GM12878 (cell line): Measurements from ENCODE around the gene YARS1. TPM values are rescaled to one million over a fixed set of nuclear protein-coding genes. Genes with fewer than 3 reads are reported as not detected.

ENCODE experiments used
- ATAC-seq: fragments of 200-7000 bp; cut with Tn5 transposase; 3 replicates; pipeline ENCODE4 v1.9.1; 2020; ENCODE audit warnings: mild to moderate bottlenecking, moderate library complexity
- BruUV-seq: library from RNA; stranded (reverse); fragments of 400-500 nt; replicated peaks from 2 replicates; lab custom pipeline; 2021; lab: Mats Ljungman, UMichigan
- CTCF ChIA-PET: fragments of 300-600 bp; sonication (Branson Sonifier 250); formaldehyde crosslinking; extraction: SDS; loops from one replicate; lab custom pipeline; 2021; ENCODE audit warnings: inconsistent platforms; lab: Yijun Ruan, JAX
- POLR2A ChIA-PET: fragments of 350-600 bp; formaldehyde crosslinking; extraction: SDS; loops from one replicate; lab custom pipeline; 2021; ENCODE audit warnings: inconsistent platforms; lab: Charles Lee
- RAD21 ChIA-PET: fragments of 300-600 bp; sonication (Branson Sonifier 250); formaldehyde crosslinking; loops from one replicate; lab custom pipeline; 2023; ENCODE audit warnings: antibody characterized with exemption; ENCODE audit not compliant: unreplicated experiment; lab: Charles Lee
- SMC1A ChIA-PET: fragments of 300-600 bp; sonication (Branson Sonifier 250); formaldehyde crosslinking; loops from one replicate; lab custom pipeline; 2023; ENCODE audit not compliant: unreplicated experiment, uncharacterized antibody; lab: Charles Lee
- DNase-seq: peaks from one replicate; pipeline ENCODE4 v3.0.0-alpha.2; 2011; ENCODE audit warnings: low read depth, low spot score
- FAIRE-seq: peaks from 3 replicates; lab custom pipeline; 2011; peaks lifted over from hg19 to GRCh38; lab: Jason Lieb, UNC
- H2AFZ ChIP-seq: 2 replicates; pipeline ENCODE4 v1.6.0; 2011; ENCODE audit warnings: low read depth, low read length, control low read depth; ENCODE audit not compliant: control insufficient read depth
- H3K27ac ChIP-seq: 2 replicates; pipeline ENCODE4 v1.5.1; 2011; ENCODE audit warnings: control low read depth; ENCODE audit not compliant: control insufficient read depth, insufficient read depth
- H3K27me3 ChIP-seq, 2 experiments: replicated peaks in 1 of 2; 2 replicates each; pipeline versions ENCODE4 v1.6.0 to v1.6.1; 2011; ENCODE audit warnings: low read length in 1 of 2; ENCODE audit not compliant: control insufficient read depth in 2 of 2, insufficient read depth in 2 of 2
- H3K36me3 ChIP-seq, 2 experiments: 2 replicates each; pipeline ENCODE4 v1.5.1; 2011; ENCODE audit warnings: low read length in 1 of 2; ENCODE audit not compliant: control insufficient read depth in 2 of 2, insufficient read depth in 2 of 2
- H3K4me1 ChIP-seq: 2 replicates; pipeline ENCODE4 v1.6.1; 2011; ENCODE audit warnings: mild to moderate bottlenecking, low read length, moderate library complexity, mixed read lengths; ENCODE audit not compliant: control insufficient read depth, insufficient read depth
- H3K4me2 ChIP-seq: 2 replicates; pipeline ENCODE4 v1.6.0; 2011; ENCODE audit warnings: control low read depth; ENCODE audit not compliant: control insufficient read depth, insufficient read depth
- H3K4me3 ChIP-seq: fragments of 200-600 bp; sonication (generic); 2 replicates; pipeline ENCODE4 v1.5.1; 2016
- H3K79me2 ChIP-seq: 2 replicates; pipeline ENCODE4 v1.6.0; 2011; ENCODE audit warnings: low read length; ENCODE audit not compliant: control insufficient read depth, insufficient read depth
- H3K9ac ChIP-seq: 2 replicates; pipeline ENCODE4 v1.8.0; 2011; ENCODE audit warnings: low read length, control low read depth, mixed read lengths; ENCODE audit not compliant: control insufficient read depth, insufficient read depth
- H3K9me3 ChIP-seq: replicated peaks from 3 replicates; pipeline ENCODE4 v1.5.1; 2011; ENCODE audit warnings: mild to moderate bottlenecking, low read length; ENCODE audit not compliant: control insufficient read depth, insufficient read depth
- H4K20me1 ChIP-seq: 2 replicates; pipeline ENCODE4 v1.6.0; 2011; ENCODE audit not compliant: control insufficient read depth, insufficient read depth
- CREB1 ChIP-seq: IDR thresholded peaks from 2 replicates; pipeline ENCODE4 v1.6.1; 2012; ENCODE audit warnings: low read depth, mild to moderate bottlenecking, inconsistent platforms
- ELK1 ChIP-seq: IDR thresholded peaks from 2 replicates; pipeline ENCODE4 v1.6.1; 2012; ENCODE audit warnings: low read depth, low read length, improper control_type of control experiment
- FOXK2 ChIP-seq: fragments of 450-650 bp; IDR thresholded peaks from 2 replicates; pipeline ENCODE4 v1.6.1; 2017; ENCODE audit warnings: mild to moderate bottlenecking, moderate library complexity
- MLLT1 ChIP-seq: fragments of 450-650 bp; IDR thresholded peaks from 2 replicates; pipeline ENCODE4 v1.6.1; 2016; ENCODE audit warnings: mild to moderate bottlenecking
- MXI1 ChIP-seq: fragments of 150-350 bp; IDR thresholded peaks from 2 replicates; pipeline ENCODE4 v1.6.1; 2011; ENCODE audit warnings: low read depth, mild to moderate bottlenecking, inconsistent platforms, low read length, improper control_type of control experiment
- NRF1 ChIP-seq: conservative IDR thresholded peaks from 2 replicates; pipeline ENCODE4 v1.6.1; 2011; ENCODE audit warnings: mild to moderate bottlenecking, low read depth, low read length, improper control_type of control experiment
- RELA ChIP-seq: fragments of 450-650 bp; IDR thresholded peaks from 2 replicates; pipeline ENCODE4 v1.8.0; 2014; ENCODE audit warnings: borderline replicate concordance; ENCODE audit not compliant: partially characterized antibody
- SPI1 ChIP-seq: IDR thresholded peaks from 2 replicates; pipeline ENCODE4 v1.6.1; 2011; ENCODE audit warnings: low read depth, mild to moderate bottlenecking, low read length, moderate library complexity, borderline replicate concordance; ENCODE audit not compliant: insufficient read depth
- ZNF217 ChIP-seq: fragments of 450-650 bp; IDR thresholded peaks from 2 replicates; pipeline ENCODE4 v1.6.1; 2017; ENCODE audit warnings: antibody characterized with exemption, mild to moderate bottlenecking
- ZNF274 ChIP-seq: IDR thresholded peaks from one replicate; pipeline ENCODE4 v1.8.0; 2011; ENCODE audit not compliant: insufficient read length, insufficient read depth
- WGBS: methylation state at CpG from one replicate; pipeline ENCODE4 v1.1.6; 2016; ENCODE audit warnings: low lambda C conversion rate; ENCODE audit not compliant: insufficient replicate concordance, insufficient coverage; ENCODE audit errors: missing lambda C conversion rate; 5-methylcytosine and 5-hydroxymethylcytosine counted together
- in situ Hi-C: fragments of 300-500 bp; cut with MboI; formaldehyde crosslinking; loops from 9 replicates; pipeline ENCODE4 v1.14.3; 2018; ENCODE audit warnings: mixed read lengths
- intact Hi-C: fragments of 100-400 bp; cut with micrococcal nuclease; formaldehyde crosslinking; loops from one replicate; pipeline ENCODE4 v1.14.2; 2022; ENCODE audit not compliant: unreplicated experiment
- polyA plus RNA-seq, 11 experiments: library from polyadenylated mRNA; depleted of rRNA in 4 of 11; unstranded in 6 of 11; stranded (reverse) in 5 of 11; fragments of >200 nt; fragmentation: Nextera tagmentation in 4 of 11; fragmentation: Illumina TruSeq in 1 of 11; extraction: Ambion mirVana in 4 of 11; extraction: Trizol in 1 of 11; gene quantifications; 1 replicate in 1 of 11; 2 replicates in 10 of 11; pipeline versions ENCODE4 v1.2.1 to v1.2.3, GENCODE V29; 2011 to 2016; ENCODE audit warnings: inconsistent platforms in 2 of 11, missing spikeins in 2 of 11, low read depth in 1 of 11
- total RNA-seq, 4 experiments: library from RNA; depleted of rRNA in 3 of 4; stranded (reverse); fragments of >200 nt in 3 of 4; fragmentation: Illumina TruSeq in 1 of 4; extraction: Trizol in 1 of 4; gene quantifications; 2 replicates each; pipeline versions ENCODE4 v1.2.1 to v1.2.3, GENCODE V29; 2013 to 2021
- TF ChIP-seq, protein P1 (sequence below): IDR thresholded peaks from 2 replicates; pipeline ENCODE4 v1.6.1; 2012; ENCODE audit warnings: low read length, inconsistent platforms
- TF ChIP-seq, protein P2 (sequence below): fragments of 450-650 bp; IDR thresholded peaks from 2 replicates; pipeline ENCODE4 v1.6.1; 2017; ENCODE audit warnings: low read depth, mild to moderate bottlenecking, moderate library complexity

The YARS1 gene
- total and polyA plus RNA-seq, 10 of the 15 experiments (the other 5 are each of a cell fraction or from before 2014, with no cell fraction given), result 39.9 to 202 (median 136) TPM

DNA sequence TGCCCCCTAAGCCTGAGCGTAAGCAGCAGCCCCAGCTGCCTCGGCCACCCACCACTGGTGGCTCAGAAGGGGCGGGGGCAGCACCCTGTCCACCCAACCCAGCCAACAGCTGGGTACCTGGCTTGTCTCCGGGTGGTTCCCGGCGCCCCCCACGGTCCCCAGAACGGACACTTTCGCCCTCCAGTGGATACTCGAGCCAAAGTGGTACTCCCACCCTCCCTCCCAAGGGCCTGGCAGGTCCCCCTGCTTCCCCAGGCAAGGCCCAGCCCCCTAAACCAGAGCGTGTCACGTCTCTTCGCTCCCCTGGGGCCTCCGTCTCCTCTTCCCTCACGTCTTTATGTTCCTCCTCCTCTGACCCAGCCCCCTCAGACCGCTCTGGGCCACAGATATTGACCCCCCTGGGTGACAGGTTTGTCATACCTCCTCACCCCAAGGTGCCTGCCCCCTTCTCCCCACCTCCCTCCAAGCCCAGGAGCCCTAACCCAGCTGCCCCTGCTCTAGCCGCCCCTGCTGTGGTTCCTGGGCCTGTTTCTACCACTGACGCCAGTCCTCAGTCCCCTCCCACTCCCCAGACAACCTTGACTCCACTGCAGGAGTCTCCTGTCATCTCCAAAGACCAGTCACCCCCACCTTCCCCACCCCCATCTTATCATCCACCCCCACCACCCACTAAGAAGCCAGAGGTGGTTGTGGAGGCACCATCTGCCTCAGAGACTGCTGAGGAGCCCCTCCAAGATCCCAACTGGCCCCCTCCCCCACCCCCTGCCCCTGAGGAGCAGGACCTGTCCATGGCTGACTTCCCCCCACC, 46.2 kb downstream of the YARS1 start:
- intact Hi-C loops (loop anchor here (5.0 kb wide), 1 partner anchor 369 kb away; no protein-coding TSS in a partner anchor), in situ Hi-C loops (no loop called here)
- no peak overlapping the region for H3K9ac ChIP-seq
- TF ChIP-seq MLLT1 (no peak), RELA (no peak), SPI1 (no peak), CREB1 (no peak), ZNF274 (no peak), ZNF217 (no peak), ELK1 (no peak), FOXK2 (no peak), MXI1 (no peak), NRF1 (no peak)
- TF ChIP-seq, protein P1, sequence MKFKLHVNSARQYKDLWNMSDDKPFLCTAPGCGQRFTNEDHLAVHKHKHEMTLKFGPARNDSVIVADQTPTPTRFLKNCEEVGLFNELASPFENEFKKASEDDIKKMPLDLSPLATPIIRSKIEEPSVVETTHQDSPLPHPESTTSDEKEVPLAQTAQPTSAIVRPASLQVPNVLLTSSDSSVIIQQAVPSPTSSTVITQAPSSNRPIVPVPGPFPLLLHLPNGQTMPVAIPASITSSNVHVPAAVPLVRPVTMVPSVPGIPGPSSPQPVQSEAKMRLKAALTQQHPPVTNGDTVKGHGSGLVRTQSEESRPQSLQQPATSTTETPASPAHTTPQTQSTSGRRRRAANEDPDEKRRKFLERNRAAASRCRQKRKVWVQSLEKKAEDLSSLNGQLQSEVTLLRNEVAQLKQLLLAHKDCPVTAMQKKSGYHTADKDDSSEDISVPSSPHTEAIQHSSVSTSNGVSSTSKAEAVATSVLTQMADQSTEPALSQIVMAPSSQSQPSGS, result no peak
- TF ChIP-seq, protein P2, sequence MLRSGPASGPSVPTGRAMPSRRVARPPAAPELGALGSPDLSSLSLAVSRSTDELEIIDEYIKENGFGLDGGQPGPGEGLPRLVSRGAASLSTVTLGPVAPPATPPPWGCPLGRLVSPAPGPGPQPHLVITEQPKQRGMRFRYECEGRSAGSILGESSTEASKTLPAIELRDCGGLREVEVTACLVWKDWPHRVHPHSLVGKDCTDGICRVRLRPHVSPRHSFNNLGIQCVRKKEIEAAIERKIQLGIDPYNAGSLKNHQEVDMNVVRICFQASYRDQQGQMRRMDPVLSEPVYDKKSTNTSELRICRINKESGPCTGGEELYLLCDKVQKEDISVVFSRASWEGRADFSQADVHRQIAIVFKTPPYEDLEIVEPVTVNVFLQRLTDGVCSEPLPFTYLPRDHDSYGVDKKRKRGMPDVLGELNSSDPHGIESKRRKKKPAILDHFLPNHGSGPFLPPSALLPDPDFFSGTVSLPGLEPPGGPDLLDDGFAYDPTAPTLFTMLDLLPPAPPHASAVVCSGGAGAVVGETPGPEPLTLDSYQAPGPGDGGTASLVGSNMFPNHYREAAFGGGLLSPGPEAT, result no peak
- H3K4me3 ChIP-seq, result no peak overlapping the region
- H3K4me1 ChIP-seq, result no peaks in the 10 kb centered on the region
- ATAC-seq (no peak), DNase-seq (no peak), FAIRE-seq (no peak)
- RAD21 ChIA-PET, result interaction anchor here (6.0 kb wide), 1 partner anchor 58 kb away, joined by 65 read pairs; no protein-coding TSS in a partner anchor
- H3K36me3 ChIP-seq, result peaks cover 14 to 17% of the 10 kb centered on the region in 2 experiments
- H3K9me3 ChIP-seq, result no peaks in the 10 kb centered on the region
- POLR2A ChIA-PET, result no interaction called here
- no peaks in the 10 kb centered on the region for H3K27me3 ChIP-seq
- SMC1A ChIA-PET, result interaction anchor here (0.5 to 5.1 kb wide), 3 partner anchors 9 to 369 kb away, joined by 5 to 33 read pairs (median 12); no protein-coding TSS in a partner anchor
- H3K79me2 ChIP-seq, result no peaks in the 10 kb centered on the region
- H3K4me2 ChIP-seq, result no peak overlapping the region
- H4K20me1 ChIP-seq, result no peaks in the 10 kb centered on the region
- WGBS, result 56% methylated on average over 10 of the region's 18 CpGs
- CTCF ChIA-PET, result interaction anchor here (0.6 to 7.2 kb wide), 4 partner anchors 38 to 251 kb away, joined by 3 to 163 read pairs (median 4); no protein-coding TSS in a partner anchor
- H2AFZ ChIP-seq, result no peak overlapping the region
- BruUV-seq, result no TSS peak
- no peak overlapping the region for H3K27ac ChIP-seq
